ENCODE measurements around the gene TMEM235.
A peak's percentile ranks its signal among the peaks of the same experiment; 100 is the strongest.

Gene TMEM235

GRCh38 chr17:78265121-78265520 is 33.7 kb downstream of the TMEM235 start:
- peak overlapping the region; percentile 1; the same call in 1 of the 2 replicates for H3K27ac ChIP-seq
- no peak for TF ChIP-seq CTCF (IDR thresholded peaks at IDR 0.05; ENCODE audit: low read depth, low read length)
- no peaks in the 10 kb centered on the region for H3K27me3 ChIP-seq (ENCODE audit: insufficient read depth, low read depth, severe bottlenecking)
- DNase-seq = no peak
- no peaks in the 10 kb centered on the region for H3K36me3 ChIP-seq
- H3K9me3 ChIP-seq (ENCODE audit: severe bottlenecking) = no peaks in the 10 kb centered on the region
- no peak overlapping the region for H3K4me3 ChIP-seq (ENCODE audit: low read depth, low read length)

- Histone ChIP-seq H3K36me3 (no peaks in the 10 kb centered on the region), H3K27me3 (ENCODE audit: insufficient read depth, low read depth, severe bottlenecking) (no peaks in the 10 kb centered on the region), H3K27ac (no peak overlapping the region), H3K9me3 (ENCODE audit: severe bottlenecking) (peaks cover 2% of the 10 kb centered on the region), H3K4me3 (ENCODE audit: low read depth, low read length) (no peak overlapping the region)
- no peak for DNase-seq
- TF ChIP-seq CTCF (IDR thresholded peaks at IDR 0.05; ENCODE audit: low read depth, low read length) = no peak
These were observed 34.8 kb downstream of the TMEM235 start for GRCh38 chr17:78266231-78266631.

- peaks cover 3% of the 10 kb centered on the region for H3K9me3 ChIP-seq (ENCODE audit: severe bottlenecking)
- DNase-seq = no peak
- no peaks in the 10 kb centered on the region for H3K27me3 ChIP-seq (ENCODE audit: insufficient read depth, low read depth, severe bottlenecking)
- H3K36me3 ChIP-seq = no peaks in the 10 kb centered on the region
- H3K4me3 ChIP-seq (ENCODE audit: low read depth, low read length) = no peak overlapping the region
- no peak overlapping the region for H3K27ac ChIP-seq
- TF ChIP-seq CTCF (IDR thresholded peaks at IDR 0.05; ENCODE audit: low read depth, low read length) = no peak
These were observed 35.3 kb downstream of the TMEM235 start for GRCh38 chr17:78266771-78267170.

- no peaks in the 10 kb centered on the region for H3K36me3 ChIP-seq
- no peaks in the 10 kb centered on the region for H3K27me3 ChIP-seq (ENCODE audit: insufficient read depth, low read depth, severe bottlenecking)
- peaks cover 3% of the 10 kb centered on the region for H3K9me3 ChIP-seq (ENCODE audit: severe bottlenecking)
- H3K27ac ChIP-seq = no peak overlapping the region
- no peak for TF ChIP-seq CTCF (IDR thresholded peaks at IDR 0.05; ENCODE audit: low read depth, low read length)
- no peak for DNase-seq
- no peak overlapping the region for H3K4me3 ChIP-seq (ENCODE audit: low read depth, low read length)
These were observed 36.0 kb downstream of the TMEM235 start for GRCh38 chr17:78267253-78268073.

- peaks cover 3% of the 10 kb centered on the region for H3K9me3 ChIP-seq (ENCODE audit: severe bottlenecking)
- DNase-seq = no peak
- no peaks in the 10 kb centered on the region for H3K27me3 ChIP-seq (ENCODE audit: insufficient read depth, low read depth, severe bottlenecking)
- no peaks in the 10 kb centered on the region for H3K36me3 ChIP-seq
- TF ChIP-seq CTCF (IDR thresholded peaks at IDR 0.05; ENCODE audit: low read depth, low read length) = no peak
- no peak overlapping the region for H3K4me3 ChIP-seq (ENCODE audit: low read depth, low read length)
- no peak overlapping the region for H3K27ac ChIP-seq
These were observed 36.9 kb downstream of the TMEM235 start for GRCh38 chr17:78268191-78268874.

All from WERI-Rb-1 (cell line).